ENCODE data around the gene CEP57L1.

DNA sequence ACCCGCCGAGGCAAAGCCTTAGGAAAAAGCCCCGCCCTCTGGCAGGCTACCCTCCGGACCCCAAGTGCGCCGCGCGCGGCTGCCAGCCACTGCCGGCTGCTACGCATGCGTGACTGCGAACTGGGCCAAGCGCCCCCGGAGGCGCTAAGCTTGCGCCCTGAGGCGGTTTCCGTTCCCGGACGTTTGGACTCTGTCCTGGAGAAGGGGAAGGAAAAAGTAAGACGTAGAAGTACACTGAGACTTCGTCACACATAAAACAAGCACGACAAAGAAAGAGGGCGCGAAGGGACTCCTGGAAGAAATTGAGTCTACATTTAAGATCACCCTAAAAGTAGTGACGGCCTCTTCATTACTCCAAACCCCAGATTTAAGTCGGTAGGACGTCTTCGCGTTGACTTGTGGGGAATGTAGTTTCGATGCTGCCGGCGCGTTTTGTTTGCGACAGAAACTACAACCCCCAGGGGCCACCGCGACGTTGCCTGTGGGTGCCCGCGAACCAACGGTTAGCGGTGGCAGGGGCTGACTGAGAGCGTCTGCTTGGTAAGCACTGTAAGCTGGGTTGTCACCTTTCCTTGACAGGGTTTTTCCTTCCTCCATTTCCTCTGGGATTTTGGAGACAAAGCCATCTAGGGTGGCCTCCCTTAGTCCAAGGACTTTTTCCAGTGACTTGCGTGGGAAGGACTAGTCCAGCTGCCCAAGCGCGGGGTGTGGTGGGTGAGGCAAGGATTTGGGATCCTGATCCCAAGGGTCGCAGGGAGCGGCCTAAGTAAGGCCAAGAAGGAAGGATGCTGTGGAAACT lies at the start of gene CEP57L1:
- TF ChIP-seq, protein P1, sequence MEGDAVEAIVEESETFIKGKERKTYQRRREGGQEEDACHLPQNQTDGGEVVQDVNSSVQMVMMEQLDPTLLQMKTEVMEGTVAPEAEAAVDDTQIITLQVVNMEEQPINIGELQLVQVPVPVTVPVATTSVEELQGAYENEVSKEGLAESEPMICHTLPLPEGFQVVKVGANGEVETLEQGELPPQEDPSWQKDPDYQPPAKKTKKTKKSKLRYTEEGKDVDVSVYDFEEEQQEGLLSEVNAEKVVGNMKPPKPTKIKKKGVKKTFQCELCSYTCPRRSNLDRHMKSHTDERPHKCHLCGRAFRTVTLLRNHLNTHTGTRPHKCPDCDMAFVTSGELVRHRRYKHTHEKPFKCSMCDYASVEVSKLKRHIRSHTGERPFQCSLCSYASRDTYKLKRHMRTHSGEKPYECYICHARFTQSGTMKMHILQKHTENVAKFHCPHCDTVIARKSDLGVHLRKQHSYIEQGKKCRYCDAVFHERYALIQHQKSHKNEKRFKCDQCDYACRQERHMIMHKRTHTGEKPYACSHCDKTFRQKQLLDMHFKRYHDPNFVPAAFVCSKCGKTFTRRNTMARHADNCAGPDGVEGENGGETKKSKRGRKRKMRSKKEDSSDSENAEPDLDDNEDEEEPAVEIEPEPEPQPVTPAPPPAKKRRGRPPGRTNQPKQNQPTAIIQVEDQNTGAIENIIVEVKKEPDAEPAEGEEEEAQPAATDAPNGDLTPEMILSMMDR (IDR thresholded peaks at IDR 0.05; ENCODE audit: insufficient read depth, low read depth, low read length) = no peak
- no peak for TF ChIP-seq EZH2 (IDR thresholded peaks at IDR 0.05; ENCODE audit: insufficient read depth, low read length)
